HAP-1 (cell line): ENCODE data around the gene CENPX.

Experiments
- DNase-seq, 2 experiments: peaks; one replicate each; pipeline ENCODE4 v3.0.0-alpha.2; 2016 to 2020; ENCODE audit warnings: low spot score in 2 of 2
- H3K27me3 ChIP-seq: fragments of 250-450 bp; sonication (Bioruptor Pico); 2 replicates; pipeline ENCODE4 v1.5.1; 2020; ENCODE audit warnings: low read depth, mild to moderate bottlenecking, moderate library complexity
- H3K36me3 ChIP-seq: fragments of 250-450 bp; sonication (Bioruptor Pico); replicated peaks from 2 replicates; pipeline ENCODE4 v1.5.1; 2020; ENCODE audit warnings: mild to moderate bottlenecking
- H3K4me1 ChIP-seq: fragments of 250-450 bp; sonication (Bioruptor Pico); 2 replicates; pipeline ENCODE4 v1.5.1; 2020; ENCODE audit warnings: mild to moderate bottlenecking
- H3K4me3 ChIP-seq: fragments of 250-450 bp; sonication (Bioruptor Pico); 2 replicates; pipeline ENCODE4 v1.5.1; 2020; ENCODE audit warnings: mild to moderate bottlenecking, moderate library complexity
- H3K9me3 ChIP-seq: fragments of 250-450 bp; sonication (Bioruptor Pico); 2 replicates; pipeline ENCODE4 v1.5.1; 2020; ENCODE audit warnings: mild to moderate bottlenecking, moderate library complexity
- in situ Hi-C: fragments of 300-500 bp; cut with MboI; formaldehyde crosslinking; loops from 3 replicates; pipeline ENCODE4 v1.14.3; 2020; ENCODE audit warnings: low sequenced_read_pairs, inconsistent platforms, mixed read lengths

Gene CENPX

GRCh38 chr17:82001571-82002056 is 21.1 kb downstream of the CENPX start:
- no peaks in the 10 kb centered on the region for H3K27me3 ChIP-seq
- H3K4me1 ChIP-seq, result no peaks in the 10 kb centered on the region
- H3K36me3 ChIP-seq, result no peaks in the 10 kb centered on the region
- in situ Hi-C loops, result no loop called here
- H3K4me3 ChIP-seq, result no peak overlapping the region
- no peaks in the 10 kb centered on the region for H3K9me3 ChIP-seq
- DNase-seq, result no peak

GRCh38 chr17:82000803-82001570 is 21.7 kb downstream of the CENPX start:
- Histone ChIP-seq H3K36me3 (no peaks in the 10 kb centered on the region), H3K4me1 (no peaks in the 10 kb centered on the region), H3K4me3 (no peak overlapping the region), H3K27me3 (no peaks in the 10 kb centered on the region), H3K9me3 (no peaks in the 10 kb centered on the region)
- in situ Hi-C loops, result no loop called here
- no peak for DNase-seq

- H3K9me3 ChIP-seq, result no peaks in the 10 kb centered on the region
- no peak overlapping the region for H3K4me3 ChIP-seq
- in situ Hi-C loops, result no loop called here
- H3K36me3 ChIP-seq, result no peaks in the 10 kb centered on the region
- no peaks in the 10 kb centered on the region for H3K27me3 ChIP-seq
- H3K4me1 ChIP-seq, result no peaks in the 10 kb centered on the region
- no peak for DNase-seq
These were observed 22.5 kb downstream of the CENPX start for GRCh38 chr17:81999976-82000802.

- H3K27me3 ChIP-seq, result no peaks in the 10 kb centered on the region
- in situ Hi-C loops, result no loop called here
- H3K9me3 ChIP-seq, result no peaks in the 10 kb centered on the region
- no peak for DNase-seq
- no peaks in the 10 kb centered on the region for H3K4me1 ChIP-seq
- no peak overlapping the region for H3K4me3 ChIP-seq
- H3K36me3 ChIP-seq, result no peaks in the 10 kb centered on the region
These were observed 23.1 kb downstream of the CENPX start for GRCh38 chr17:81999587-81999975.

- no peak for DNase-seq
- H3K4me1 ChIP-seq, result no peaks in the 10 kb centered on the region
- in situ Hi-C loops, result no loop called here
These were observed 23.8 kb downstream of the CENPX start for GRCh38 chr17:81998691-81999438.

GRCh38 chr17:81998212-81998611 is 24.5 kb downstream of the CENPX start:
- H3K36me3 ChIP-seq, result no peaks in the 10 kb centered on the region
- H3K4me3 ChIP-seq, result no peak overlapping the region
- H3K9me3 ChIP-seq, result no peaks in the 10 kb centered on the region
- in situ Hi-C loops, result no loop called here
- no peaks in the 10 kb centered on the region for H3K27me3 ChIP-seq
- no peak for DNase-seq
- H3K4me1 ChIP-seq, result no peaks in the 10 kb centered on the region

More at GRCh38 chr17:81998691-81999438, 23.8 kb downstream of the CENPX start:
- Histone ChIP-seq H3K9me3 (no peaks in the 10 kb centered on the region), H3K27me3 (no peaks in the 10 kb centered on the region), H3K36me3 (no peaks in the 10 kb centered on the region), H3K4me3 (no peak overlapping the region)

GRCh38 chr17:81996757-81997441 is 25.8 kb downstream of the CENPX start:
- in situ Hi-C loops, result no loop called here

GRCh38 chr17:81996232-81996756 is 26.4 kb downstream of the CENPX start:
- H3K9me3 ChIP-seq, result no peaks in the 10 kb centered on the region
- H3K4me1 ChIP-seq, result no peaks in the 10 kb centered on the region
- H3K27me3 ChIP-seq, result no peaks in the 10 kb centered on the region
- no peak overlapping the region for H3K4me3 ChIP-seq
- no peak for DNase-seq
- in situ Hi-C loops, result no loop called here
- H3K36me3 ChIP-seq, result no peaks in the 10 kb centered on the region

More at GRCh38 chr17:81996757-81997441, 25.8 kb downstream of the CENPX start:
- no peak for DNase-seq
- Histone ChIP-seq H3K36me3 (no peaks in the 10 kb centered on the region), H3K4me1 (no peaks in the 10 kb centered on the region), H3K9me3 (no peaks in the 10 kb centered on the region), H3K27me3 (no peaks in the 10 kb centered on the region), H3K4me3 (no peak overlapping the region)

- Histone ChIP-seq H3K36me3 (no peaks in the 10 kb centered on the region), H3K4me1 (no peaks in the 10 kb centered on the region), H3K4me3 (no peak overlapping the region), H3K27me3 (no peaks in the 10 kb centered on the region), H3K9me3 (no peaks in the 10 kb centered on the region)
- no peak for DNase-seq
- in situ Hi-C loops, result no loop called here
These were observed 27.0 kb downstream of the CENPX start for GRCh38 chr17:81995463-81996231.

- no peaks in the 10 kb centered on the region for H3K36me3 ChIP-seq
- in situ Hi-C loops, result no loop called here
- no peak for DNase-seq
- no peaks in the 10 kb centered on the region for H3K9me3 ChIP-seq
- no peaks in the 10 kb centered on the region for H3K27me3 ChIP-seq
- H3K4me3 ChIP-seq, result no peak overlapping the region
- no peaks in the 10 kb centered on the region for H3K4me1 ChIP-seq
These were observed 27.9 kb downstream of the CENPX start for GRCh38 chr17:81994593-81995462.

- H3K36me3 ChIP-seq, result no peaks in the 10 kb centered on the region
- no peak overlapping the region for H3K4me3 ChIP-seq
- no peaks in the 10 kb centered on the region for H3K27me3 ChIP-seq
- in situ Hi-C loops, result no loop called here
- H3K4me1 ChIP-seq, result no peaks in the 10 kb centered on the region
- DNase-seq, result no peak
- H3K9me3 ChIP-seq, result no peaks in the 10 kb centered on the region
These were observed 28.7 kb downstream of the CENPX start for GRCh38 chr17:81993729-81994592.
